HEK293T (cell line): ENCODE data around the gene NARS2.

Experiments used
- ELF4 ChIP-seq: fragments of 450-650 bp; IDR thresholded peaks from 2 replicates; pipeline ENCODE4 v1.6.1; 2017; ENCODE audit warnings: antibody characterized with exemption
- FOXM1 ChIP-seq: fragments of 450-650 bp; IDR thresholded peaks from 2 replicates; pipeline ENCODE4 v1.6.1; 2017; ENCODE audit warnings: mild to moderate bottlenecking, borderline replicate concordance
- LEF1 ChIP-seq: fragments of 450-650 bp; IDR thresholded peaks from 2 replicates; pipeline ENCODE4 v1.6.1; 2017; ENCODE audit warnings: mild to moderate bottlenecking, borderline replicate concordance

GRCh38 chr11:78510597-78510996, 64.1 kb downstream of the NARS2 start:
- TF ChIP-seq LEF1 = no peak
- TF ChIP-seq FOXM1 = no peak
- TF ChIP-seq ELF4 = no peak
